Measurements from ENCODE around the gene PSMD8. TPM values are rescaled to one million over a fixed set of nuclear protein-coding genes. Genes with fewer than 3 reads are reported as not detected.

Gene PSMD8
- total and polyA plus RNA-seq, 2 donors (not counting 3 experiments of a cell fraction or from before 2014, with no cell fraction given), result 203 to 543 TPM

DNA sequence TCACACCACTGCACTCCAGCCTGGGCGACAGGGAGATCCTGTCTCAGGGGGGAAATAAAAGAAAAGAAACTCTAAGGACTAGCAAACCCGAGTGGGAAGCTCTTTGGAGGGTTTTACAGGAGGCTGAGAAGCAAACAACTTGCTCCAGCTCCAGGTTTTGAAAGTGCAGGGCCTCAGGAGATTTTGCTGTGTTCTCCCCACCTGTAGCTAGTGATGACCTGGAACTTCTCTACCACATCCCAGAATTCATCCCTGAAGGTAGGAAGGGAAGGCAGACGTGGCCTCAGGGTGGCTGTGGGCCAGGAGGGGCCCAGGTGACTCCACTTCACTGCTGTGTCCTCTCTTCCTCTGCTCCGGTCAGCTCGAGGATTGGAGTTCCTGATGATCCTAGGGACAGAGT lies 16.3 kb upstream of the PSMD8 start:
- Histone ChIP-seq H3K9ac (replicated peaks; ENCODE audit: extremely low read depth, insufficient read depth, low read length) (no peak overlapping the region), H3K4me2 (ENCODE audit: insufficient read depth, low read length) (no peak overlapping the region), H3K27ac (ENCODE audit: insufficient read depth, low read depth, low read length) (no peak overlapping the region), H2AFZ (ENCODE audit: low read depth, low read length) (no peak overlapping the region), H3K4me1 (ENCODE audit: control insufficient read depth, extremely low read depth, insufficient read depth, low read length) (peaks cover 3% of the 10 kb centered on the region), H3K9me3 (replicated peaks; ENCODE audit: control insufficient read depth, insufficient read depth, low read length) (no peaks in the 10 kb centered on the region), H3K9me1 (replicated peaks; ENCODE audit: control insufficient read depth, extremely low read depth, insufficient read depth, low read length) (no peaks in the 10 kb centered on the region), H3K4me3 (replicated peaks in 1 of 3; ENCODE audit: insufficient read depth in 1 of 3, low read depth in 1 of 3, low read length in 3 of 3) (no peak overlapping the region), H4K20me1 (replicated peaks; ENCODE audit: control insufficient read depth, extremely low read depth, insufficient read depth, low read length) (no peaks in the 10 kb centered on the region), H3K79me2 (ENCODE audit: control insufficient read depth, insufficient read depth, low read length) (no peaks in the 10 kb centered on the region), H3K36me3 (ENCODE audit: control insufficient read depth in 2 of 2, extremely low read depth in 1 of 2, insufficient read depth in 2 of 2, low read length in 2 of 2) (no peaks in the 10 kb centered on the region), H3K27me3 (ENCODE audit: control insufficient read depth in 2 of 2, insufficient read depth in 2 of 2, low read length in 2 of 2) (peaks cover 13 to 14% of the 10 kb centered on the region in 2 experiments)
- FAIRE-seq (no peak), DNase-seq (ENCODE audit: low read depth, low spot score) (no peak)
- dilution Hi-C loops (cut with MboI; ENCODE audit: extremely low pct_ligation_motif_present, low sequenced_read_pairs) (no loop called here), intact Hi-C loops (cut with micrococcal nuclease) (no loop called here)
- ChIA-PET CTCF (interaction anchor here (0.9 to 1.4 kb wide), 3 partner anchors 13 to 456 kb away, joined by 3 read pairs; partner anchors contain the start of gene PSMD8), POLR2A (no interaction called here)
- TF ChIP-seq EZH2 (IDR thresholded peaks at IDR 0.05; ENCODE audit: borderline replicate concordance, low read depth, low read length, severe bottlenecking), result no peak
- TF ChIP-seq POLR2AphosphoS5 (IDR thresholded peaks at IDR 0.05; ENCODE audit: insufficient read depth, low read depth, low read length), result no peak
- TF ChIP-seq MYC (IDR thresholded peaks at IDR 0.05; ENCODE audit: low read depth, low read length), result no peak
- TF ChIP-seq JUN (IDR thresholded peaks at IDR 0.05; ENCODE audit: borderline replicate concordance, insufficient read depth, insufficient read length, low read depth), result no peak
- TF ChIP-seq, protein P1, sequence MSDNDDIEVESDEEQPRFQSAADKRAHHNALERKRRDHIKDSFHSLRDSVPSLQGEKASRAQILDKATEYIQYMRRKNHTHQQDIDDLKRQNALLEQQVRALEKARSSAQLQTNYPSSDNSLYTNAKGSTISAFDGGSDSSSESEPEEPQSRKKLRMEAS (IDR thresholded peaks at IDR 0.05; ENCODE audit: insufficient read depth, insufficient read length), result no peak
- TF ChIP-seq FOS (IDR thresholded peaks at IDR 0.05; ENCODE audit: borderline replicate concordance, insufficient read depth, low read length), result no peak
- TF ChIP-seq POLR2A (IDR thresholded peaks at IDR 0.05; ENCODE audit: low read depth, low read length), result no peak
- TF ChIP-seq, protein P2, sequence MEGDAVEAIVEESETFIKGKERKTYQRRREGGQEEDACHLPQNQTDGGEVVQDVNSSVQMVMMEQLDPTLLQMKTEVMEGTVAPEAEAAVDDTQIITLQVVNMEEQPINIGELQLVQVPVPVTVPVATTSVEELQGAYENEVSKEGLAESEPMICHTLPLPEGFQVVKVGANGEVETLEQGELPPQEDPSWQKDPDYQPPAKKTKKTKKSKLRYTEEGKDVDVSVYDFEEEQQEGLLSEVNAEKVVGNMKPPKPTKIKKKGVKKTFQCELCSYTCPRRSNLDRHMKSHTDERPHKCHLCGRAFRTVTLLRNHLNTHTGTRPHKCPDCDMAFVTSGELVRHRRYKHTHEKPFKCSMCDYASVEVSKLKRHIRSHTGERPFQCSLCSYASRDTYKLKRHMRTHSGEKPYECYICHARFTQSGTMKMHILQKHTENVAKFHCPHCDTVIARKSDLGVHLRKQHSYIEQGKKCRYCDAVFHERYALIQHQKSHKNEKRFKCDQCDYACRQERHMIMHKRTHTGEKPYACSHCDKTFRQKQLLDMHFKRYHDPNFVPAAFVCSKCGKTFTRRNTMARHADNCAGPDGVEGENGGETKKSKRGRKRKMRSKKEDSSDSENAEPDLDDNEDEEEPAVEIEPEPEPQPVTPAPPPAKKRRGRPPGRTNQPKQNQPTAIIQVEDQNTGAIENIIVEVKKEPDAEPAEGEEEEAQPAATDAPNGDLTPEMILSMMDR (IDR thresholded peaks at IDR 0.05; ENCODE audit: extremely low read depth in 1 of 2, insufficient read depth in 1 of 2, low read depth in 1 of 2, low read length in 2 of 2), result no peak
- no peak for TF ChIP-seq GATA2 (IDR thresholded peaks at IDR 0.05; ENCODE audit: insufficient read depth, insufficient read length, low read depth, low read length)
- no TSS peak for BruUV-seq (replicated peaks)
